Activated naive CD4-positive, alpha-beta T cell treated with anti-CD3 and anti-CD28 coated beads, Interleukin-2, amount 50 U/mL, for 16 hours (primary cell): ENCODE measurements around the gene PTPRO.
A peak's percentile ranks its signal among the peaks of the same experiment; 100 is the strongest.

Experiments used
- DNase-seq: peaks from one replicate; pipeline ENCODE4 v3.0.0-alpha.2; 2020

Gene PTPRO

DNA sequence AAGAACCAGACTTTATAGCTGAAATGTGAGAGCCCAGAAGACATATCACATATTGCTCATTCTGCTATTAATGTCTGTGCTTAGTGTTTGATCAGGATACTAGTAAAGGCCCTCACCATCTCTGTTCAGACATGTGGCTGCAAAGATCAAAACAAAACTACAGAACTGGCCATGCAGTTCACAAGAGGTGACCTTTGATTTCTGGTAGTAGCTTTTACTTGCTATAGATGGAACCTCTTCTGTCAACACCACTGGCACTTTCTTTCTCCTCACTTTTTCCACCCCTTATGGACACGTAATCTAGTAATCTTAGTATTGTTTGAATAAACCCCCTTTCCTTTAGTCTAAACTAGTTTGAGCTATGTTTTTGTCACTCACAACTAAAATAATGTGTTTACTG is 252.0 kb downstream of the PTPRO start:
- no peak for DNase-seq

DNA sequence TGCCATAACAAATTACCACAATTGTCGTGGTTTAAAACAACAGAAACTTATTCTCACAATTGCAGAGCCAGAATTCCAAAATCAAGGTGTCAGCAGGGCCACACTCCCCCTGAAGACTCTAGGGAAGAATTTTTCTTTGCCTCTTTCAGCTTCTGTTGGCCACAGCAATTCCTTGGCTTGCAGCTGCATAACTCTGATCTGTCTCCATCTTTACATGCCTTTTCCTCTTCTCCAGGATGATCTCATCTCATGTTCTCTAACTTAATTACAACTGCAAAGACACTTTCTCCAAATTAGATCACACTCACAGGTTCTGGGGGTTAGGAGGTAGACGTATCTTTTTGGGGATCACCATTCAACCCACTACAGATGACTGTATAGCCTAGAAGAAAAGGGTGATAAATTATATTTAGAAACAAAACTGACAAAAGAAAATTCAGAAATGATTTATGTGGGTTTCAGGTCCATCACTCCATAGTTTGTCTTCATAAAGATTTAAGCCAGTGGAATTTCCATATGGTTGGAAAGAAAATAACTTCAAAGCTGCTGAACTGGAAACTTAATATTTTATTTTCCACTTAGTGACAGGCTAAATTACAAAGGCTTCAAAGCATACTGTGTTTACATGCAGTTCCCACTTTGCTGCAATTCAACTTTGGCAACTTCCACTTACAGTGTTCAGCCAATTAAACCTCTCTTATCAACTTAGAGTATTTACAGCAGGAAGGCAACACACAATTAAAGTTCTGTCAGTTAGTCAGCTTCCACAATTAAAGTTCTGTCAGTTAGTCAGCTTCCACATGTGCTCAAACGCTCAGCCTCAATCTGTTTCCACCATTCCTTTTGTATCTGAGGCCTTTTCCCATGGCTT is 253.6 kb downstream of the PTPRO start:
- no peak for DNase-seq

- peak; percentile 33 for DNase-seq
Measured at GRCh38 chr12:15580431-15580830, 258.1 kb downstream of the PTPRO start.

DNA sequence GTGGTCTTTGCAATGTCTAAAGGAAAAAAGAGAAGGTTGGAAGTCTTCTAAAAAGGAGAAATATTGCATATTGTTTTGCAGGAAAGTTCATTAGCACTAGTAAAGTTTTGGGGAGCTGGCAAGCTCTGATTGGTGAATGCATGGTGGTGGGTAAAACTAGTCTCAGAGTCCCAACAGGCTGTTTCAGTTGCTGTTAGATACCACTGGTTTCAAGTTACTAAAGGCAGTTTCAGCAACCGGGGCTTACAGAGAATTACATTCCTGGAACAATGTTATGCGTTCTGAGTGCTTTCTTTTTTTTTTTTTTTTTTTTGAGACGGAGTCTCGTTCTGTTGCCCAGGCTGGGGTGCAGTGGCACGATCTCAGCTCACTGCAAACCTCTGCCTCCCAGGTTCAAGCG is 258.7 kb downstream of the PTPRO start:
- DNase-seq = no peak

DNA sequence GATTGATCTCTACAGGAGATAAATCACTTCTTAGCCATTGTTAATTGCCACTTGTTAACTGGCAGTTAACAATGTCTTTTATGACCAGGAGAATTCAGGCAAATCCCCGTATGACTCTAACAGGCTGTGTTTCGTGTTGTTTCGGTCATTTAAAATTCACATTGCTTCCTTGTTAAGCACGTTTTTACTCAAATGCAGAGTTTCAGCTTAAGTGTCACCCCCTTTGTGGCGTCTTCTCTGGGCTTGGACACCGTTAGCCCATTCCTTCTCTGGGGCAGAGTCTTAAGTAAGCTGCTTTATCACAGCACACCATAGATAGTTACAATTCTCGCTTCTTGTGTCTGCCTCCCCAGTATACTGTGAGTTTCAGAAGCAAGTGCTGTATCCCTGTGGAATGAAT is 261.5 kb downstream of the PTPRO start:
- DNase-seq = no peak

- DNase-seq = peak; percentile 13
Measured at GRCh38 chr12:15584366-15585041, 262.2 kb downstream of the PTPRO start.

GRCh38 chr12:15589328-15590032 is 267.2 kb downstream of the PTPRO start:
- no peak for DNase-seq

GRCh38 chr12:15590180-15590826 is 268.0 kb downstream of the PTPRO start:
- peak; percentile 36 for DNase-seq

DNA sequence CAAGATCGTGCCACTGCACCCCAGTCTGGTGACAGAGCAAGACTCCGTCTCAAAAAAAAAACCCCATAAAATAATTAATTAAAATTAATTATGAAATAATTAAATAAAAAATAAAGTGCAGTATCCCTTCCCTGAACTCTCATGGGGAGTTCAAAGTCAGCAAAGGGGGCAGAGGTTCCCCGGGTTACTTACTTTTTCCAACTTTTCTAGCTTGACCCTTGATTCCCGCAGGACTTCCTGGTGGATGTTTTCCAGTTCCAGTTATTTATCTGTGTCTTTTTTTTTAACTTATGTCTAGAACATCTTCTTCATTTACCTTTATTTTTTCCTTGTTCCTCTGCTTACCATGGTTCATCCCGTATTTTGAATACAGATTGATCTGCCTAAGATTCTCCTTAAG is 269.5 kb downstream of the PTPRO start:
- no peak for DNase-seq

- no peak for DNase-seq
Measured at GRCh38 chr12:15592934-15593333, 270.6 kb downstream of the PTPRO start.

DNA sequence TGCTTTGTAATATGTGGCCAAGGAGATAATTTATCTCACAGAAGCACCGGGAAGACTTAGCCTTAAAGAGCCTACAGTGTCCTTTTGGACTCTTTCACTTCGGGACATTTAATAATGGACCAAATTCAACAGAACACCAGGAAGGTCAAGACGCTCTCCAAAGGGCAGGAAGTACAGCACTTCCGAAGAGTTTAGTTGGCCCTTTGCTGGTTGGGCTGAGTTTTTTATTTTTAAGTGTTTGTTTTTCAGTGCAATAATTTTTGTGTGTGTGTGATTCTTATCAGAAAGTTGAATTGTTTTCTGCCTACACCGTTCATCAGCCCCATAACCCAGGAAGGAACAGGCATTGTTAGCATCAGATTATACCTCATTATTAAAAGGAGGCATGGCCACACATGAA is 273.9 kb downstream of the PTPRO start:
- no peak for DNase-seq

GRCh38 chr12:15597125-15597830 is 275.0 kb downstream of the PTPRO start:
- DNase-seq = no peak

DNA sequence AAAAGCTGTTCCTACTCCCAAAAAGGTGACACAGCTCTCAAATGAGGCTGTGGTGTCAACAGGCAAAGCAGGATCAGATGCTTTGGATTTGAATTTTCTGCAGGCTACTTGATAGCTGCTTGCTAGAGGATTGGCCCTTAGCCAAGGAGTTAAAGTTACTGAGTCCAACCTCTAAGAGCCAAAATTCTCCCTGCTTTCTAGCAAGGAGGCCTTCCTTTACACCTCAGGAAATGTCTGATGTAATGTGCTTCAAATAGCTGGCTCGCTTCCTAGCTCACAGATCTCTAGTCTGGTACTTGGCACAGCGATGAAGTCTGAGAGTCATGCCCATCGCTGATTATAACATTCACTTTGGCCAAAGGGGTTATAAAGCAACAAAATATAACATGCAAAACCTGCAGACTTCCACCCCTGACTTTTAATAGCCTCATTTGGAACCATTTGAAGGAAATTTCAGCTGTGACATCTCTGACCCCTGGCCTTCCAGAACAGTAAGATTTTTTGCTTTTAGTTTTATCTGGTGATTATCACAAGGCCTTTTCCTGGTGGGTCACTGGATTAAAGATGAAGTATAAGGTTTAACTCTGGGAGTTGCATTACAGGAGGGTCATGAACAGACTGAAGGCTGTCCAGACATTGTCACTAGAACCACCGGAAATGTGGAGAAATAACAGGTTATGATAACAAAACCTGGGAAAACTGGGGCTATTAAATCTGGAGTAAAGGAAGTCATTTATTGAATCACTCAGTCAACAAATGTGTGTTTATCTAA is 277.1 kb downstream of the PTPRO start:
- no peak for DNase-seq

GRCh38 chr12:15600223-15600935 is 278.1 kb downstream of the PTPRO start:
- no peak for DNase-seq

GRCh38 chr12:15601210-15601800 is 279.0 kb downstream of the PTPRO start:
- no peak for DNase-seq

- no peak for DNase-seq
Measured at GRCh38 chr12:15602051-15602672, 279.9 kb downstream of the PTPRO start.

DNA sequence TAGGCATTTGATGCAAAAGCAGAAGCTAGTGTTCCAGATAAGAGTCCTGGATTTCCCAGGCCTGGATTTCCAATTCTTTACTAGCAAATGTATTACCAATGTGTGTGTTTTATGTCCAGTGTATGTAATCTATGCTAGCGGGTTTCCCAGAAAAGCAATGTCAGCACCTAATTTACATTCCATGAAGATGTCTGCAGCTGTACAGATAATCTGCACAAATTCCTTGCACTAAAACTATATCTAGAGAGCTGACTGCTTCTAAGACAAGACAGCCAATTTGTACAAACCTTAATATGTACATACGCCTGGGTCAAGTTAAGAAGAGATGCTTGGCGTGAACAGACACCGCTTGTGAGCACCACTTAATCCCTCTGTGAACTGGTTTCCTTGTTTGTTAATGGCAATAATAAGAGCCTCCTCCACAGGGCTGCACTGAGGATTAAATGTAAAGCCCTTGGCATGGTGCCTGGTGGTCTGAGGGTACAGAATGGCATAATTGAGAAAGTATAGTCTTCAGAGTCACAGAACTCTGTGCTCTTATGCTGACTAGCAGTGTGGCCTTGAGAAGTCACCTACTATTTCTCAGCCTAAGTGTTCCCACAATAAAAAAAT is 281.3 kb downstream of the PTPRO start:
- no peak for DNase-seq

- DNase-seq = no peak
Measured at GRCh38 chr12:15605881-15606590, 283.7 kb downstream of the PTPRO start.

GRCh38 chr12:15608406-15608805 is 286.1 kb downstream of the PTPRO start:
- no peak for DNase-seq
